HG02840 (cell line): ENCODE measurements around the gene DACH1.

Experiments used
- ATAC-seq: cut with Tn5 transposase; IDR thresholded peaks from one replicate; pipeline ENCODE4 v1.9.1; 2021; ENCODE audit warnings: mild to moderate bottlenecking, moderate library complexity, moderate number of reproducible peaks; ENCODE audit not compliant: unreplicated experiment, low FRiP score

The DACH1 gene

GRCh38 chr13:71514900-71515743 is 351.9 kb downstream of the DACH1 start:
- no peak for ATAC-seq

- no peak for ATAC-seq
Observed at GRCh38 chr13:71513411-71514033, 353.5 kb downstream of the DACH1 start.

- no peak for ATAC-seq
Observed at GRCh38 chr13:71503781-71504180, 363.2 kb downstream of the DACH1 start.

GRCh38 chr13:71499944-71500514 is 367.0 kb downstream of the DACH1 start:
- no peak for ATAC-seq

DNA sequence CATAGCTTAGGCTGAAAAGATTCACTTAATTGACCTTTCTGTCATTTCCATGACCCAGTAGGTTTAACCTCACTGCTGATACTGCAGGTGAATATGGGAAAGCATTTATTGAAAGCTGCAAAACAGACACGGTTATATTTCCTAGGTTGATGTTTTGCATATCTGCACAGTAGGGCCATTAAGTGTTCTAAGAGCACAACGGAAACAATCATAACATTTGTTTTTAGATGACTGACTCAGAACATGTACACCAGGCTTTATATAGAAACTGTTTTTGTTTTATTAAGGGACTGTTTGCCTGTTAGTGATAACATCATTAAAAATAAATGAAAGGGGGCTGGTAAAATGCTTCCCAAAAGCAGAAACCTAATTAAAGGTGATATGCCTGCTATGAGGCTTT is 367.8 kb downstream of the DACH1 start:
- no peak for ATAC-seq

DNA sequence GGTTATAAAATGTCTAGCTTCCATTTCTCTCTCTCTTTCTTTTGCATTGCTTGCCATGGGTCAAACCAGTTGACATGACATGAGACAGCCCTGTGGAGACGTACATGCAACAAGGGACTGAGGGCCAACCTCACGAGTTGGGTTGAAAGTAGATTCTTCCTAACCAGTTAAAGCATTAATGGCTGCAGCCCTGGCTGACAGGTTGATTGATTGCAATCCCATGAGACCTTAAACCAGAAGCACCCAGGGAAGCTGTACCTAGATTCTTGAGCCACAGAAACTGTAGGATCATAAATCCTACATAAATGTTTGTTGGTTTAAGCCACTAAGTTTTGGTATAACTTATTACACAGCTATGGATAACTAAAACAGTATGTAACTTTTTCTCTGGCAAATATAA is 373.8 kb downstream of the DACH1 start:
- no peak for ATAC-seq

- no peak for ATAC-seq
Observed at GRCh38 chr13:71492346-71492871, 374.6 kb downstream of the DACH1 start.

- ATAC-seq, result no peak
Observed at GRCh38 chr13:71491010-71491409, 376.0 kb downstream of the DACH1 start.

DNA sequence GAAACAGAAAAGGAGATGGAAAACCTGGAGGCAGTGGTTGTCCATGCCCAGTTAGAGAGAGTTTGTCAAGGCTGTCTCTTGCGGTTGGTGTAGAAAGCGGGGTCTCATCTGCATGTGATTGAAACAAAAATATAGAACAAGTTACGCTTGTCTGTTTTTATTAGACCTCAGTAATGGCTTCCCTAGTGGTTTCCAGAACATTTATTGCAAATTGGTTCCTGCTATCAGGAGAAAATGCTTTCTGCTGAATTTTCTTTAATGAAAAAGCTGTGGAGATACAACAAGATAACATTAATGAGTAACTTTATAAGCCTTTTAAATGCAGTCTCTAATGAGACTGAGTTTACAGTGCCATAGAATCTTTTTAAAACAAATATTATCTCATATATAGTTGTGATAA is 378.0 kb downstream of the DACH1 start:
- no peak for ATAC-seq

GRCh38 chr13:71488201-71488600 is 378.8 kb downstream of the DACH1 start:
- no peak for ATAC-seq

DNA sequence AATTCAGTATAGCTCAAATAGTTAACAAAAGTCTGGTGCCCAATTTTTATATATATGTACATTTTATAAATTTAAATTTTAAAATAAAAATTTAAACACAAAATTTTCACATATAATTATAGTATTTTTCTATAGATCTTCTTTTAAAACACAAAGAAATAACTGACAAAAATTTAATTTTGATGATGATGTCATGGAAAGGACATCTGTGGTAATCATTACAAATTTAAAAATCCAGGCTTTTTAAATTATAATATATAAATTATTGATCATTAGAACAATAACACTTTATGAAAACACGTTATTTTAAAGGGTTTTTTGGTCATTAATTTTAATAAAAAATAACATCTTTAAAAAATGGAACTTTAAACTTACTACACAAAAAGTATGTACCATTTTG is 381.1 kb downstream of the DACH1 start:
- no peak for ATAC-seq

DNA sequence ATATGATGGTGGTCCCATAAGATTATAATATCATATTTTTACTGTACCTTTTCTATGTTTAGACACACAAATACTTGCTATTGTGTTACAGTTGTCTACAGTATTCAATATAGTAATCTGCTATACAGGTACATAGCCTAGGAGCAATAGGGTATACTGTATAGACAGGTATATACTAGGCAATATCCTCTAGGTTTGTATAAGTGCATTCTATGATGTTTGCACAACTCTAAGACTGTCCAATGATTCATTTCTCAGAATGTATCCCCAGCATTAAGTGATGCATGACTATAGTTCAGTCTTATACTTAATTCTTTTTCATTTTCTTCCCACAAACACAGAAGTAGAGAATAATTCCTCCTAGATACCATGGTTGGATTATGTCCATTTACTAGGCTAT is 383.3 kb downstream of the DACH1 start:
- ATAC-seq, result no peak

DNA sequence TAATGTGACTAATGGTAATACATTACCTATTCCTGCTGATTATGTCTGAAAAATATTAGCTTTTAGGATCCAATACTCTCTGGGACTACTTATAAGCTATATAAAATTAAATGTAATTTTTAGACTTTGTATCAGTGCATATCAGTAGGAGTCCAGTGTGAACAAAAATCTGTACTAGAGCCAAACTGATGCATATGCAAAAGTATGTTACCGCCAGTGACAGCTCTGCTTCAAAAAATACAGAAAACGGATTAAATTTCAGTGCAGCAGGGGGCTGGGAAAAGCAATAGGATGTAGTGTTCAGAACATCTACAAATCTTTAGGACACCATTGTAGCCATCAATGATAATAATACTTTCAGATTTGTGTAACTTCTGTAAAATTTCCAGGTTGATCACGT is 385.5 kb downstream of the DACH1 start:
- ATAC-seq, result no peak

GRCh38 chr13:71481046-71481445 is 386.0 kb downstream of the DACH1 start:
- ATAC-seq, result no peak

DNA sequence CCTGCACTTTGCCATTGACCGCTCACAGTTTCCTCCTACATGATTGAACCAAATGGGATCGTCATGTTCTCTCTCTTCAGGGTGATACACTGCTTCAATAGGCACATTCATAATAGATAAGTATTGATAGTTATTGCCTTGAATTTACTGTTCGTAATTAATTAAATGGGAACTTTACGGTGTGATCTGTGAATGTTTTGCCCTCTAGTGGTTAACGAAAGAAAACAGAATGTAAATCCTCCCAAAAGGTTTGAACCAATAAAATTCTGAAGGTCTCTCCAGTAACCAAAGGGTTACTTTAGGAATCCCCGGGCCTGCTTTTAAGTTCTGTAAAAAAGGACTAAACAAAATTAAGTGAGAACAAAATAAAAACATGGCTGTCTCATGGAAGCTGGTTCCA is 389.3 kb downstream of the DACH1 start:
- no peak for ATAC-seq

DNA sequence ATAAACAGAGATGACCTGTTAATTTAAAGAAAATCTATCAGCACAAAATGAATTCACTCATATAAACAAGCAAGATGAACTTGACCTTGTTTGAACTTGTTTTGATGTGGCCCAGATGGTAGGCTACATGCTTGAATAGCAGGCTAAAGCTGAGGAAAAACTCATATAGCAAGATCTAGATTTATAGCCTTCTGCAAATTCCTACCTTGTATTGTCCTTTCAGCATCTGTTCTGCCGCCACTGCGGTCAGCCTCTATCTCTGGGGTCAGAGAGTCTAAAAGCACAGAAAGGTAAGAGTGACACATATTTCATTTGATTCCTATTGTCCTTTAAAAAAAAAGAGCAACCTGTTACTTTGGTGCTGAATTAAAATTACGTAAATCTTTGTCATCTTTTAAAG is 392.1 kb downstream of the DACH1 start:
- ATAC-seq, result no peak

DNA sequence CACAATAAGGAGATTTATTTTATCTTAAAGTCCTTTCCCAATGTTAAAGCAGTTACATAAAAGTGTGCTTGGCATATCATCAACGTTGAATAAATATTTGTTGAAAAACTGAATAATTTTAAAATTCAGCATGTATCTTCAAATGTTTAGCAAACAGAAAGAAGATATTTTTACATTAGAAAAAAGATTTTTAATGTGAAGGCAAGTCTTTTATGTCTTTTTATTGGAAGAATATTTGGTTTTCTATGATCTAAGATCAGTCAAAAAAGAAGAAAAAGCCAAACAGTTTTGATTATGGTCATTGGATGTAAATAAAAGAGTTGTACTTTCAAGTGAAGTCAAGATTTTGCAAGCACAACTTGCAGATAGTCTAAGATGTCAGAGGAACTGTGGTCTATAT is 397.4 kb downstream of the DACH1 start:
- no peak for ATAC-seq

DNA sequence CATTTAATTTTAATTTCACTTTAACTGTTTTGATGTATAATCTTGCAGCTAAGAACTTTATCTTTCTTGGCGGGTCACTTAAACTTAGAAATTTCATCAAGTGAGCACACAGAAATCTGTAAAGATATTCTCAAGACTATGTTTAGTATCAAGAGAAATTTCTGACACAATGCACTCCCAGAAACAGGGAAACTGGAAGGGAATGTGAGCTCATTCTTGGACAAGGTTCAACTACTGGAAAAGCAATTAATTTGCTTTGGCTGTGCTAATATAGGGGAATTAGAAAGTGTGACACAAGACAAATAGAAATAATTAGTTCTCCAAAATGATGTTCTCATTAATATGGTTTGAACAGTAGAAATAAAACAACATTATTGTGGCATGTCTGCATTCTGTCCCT is 402.3 kb downstream of the DACH1 start:
- ATAC-seq, result no peak

- no peak for ATAC-seq
Observed at GRCh38 chr13:71461892-71462291, 405.1 kb downstream of the DACH1 start.

DNA sequence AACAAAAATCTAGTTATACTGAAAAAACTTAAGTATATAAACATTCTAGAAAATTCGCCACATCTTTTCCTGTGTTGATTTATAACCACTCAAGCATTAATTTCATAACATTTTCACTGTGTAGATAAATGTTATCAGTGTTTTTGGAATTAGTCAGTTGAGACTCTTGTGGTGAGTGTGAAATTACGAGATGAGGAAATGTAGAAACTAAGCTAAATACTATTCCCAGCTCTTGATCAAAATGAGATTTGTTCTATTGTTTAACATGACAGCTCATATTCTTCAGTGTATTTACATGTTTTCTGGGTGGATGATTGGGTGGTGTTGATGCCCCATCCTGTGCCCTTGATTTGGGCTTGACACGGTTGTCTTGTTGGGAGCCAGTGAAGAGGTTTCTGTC is 406.8 kb downstream of the DACH1 start:
- ATAC-seq, result no peak

DNA sequence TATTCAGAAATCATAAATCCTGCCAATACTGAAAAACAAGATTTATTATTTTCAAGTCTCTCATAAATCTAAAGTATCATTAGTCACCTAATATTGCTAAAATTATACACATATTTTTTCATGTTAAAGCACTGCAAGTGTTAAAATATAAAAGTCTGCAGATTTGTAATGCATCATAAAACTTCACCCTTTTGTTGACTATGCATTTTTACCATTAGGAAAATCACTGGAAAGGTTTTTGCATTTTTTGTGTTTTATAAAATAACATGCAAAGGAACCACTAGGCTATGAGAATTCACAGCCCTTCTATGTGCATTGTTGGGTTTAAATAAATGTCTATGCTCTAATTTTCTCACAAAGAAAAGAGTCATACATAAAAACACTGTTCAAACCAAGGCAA is 407.3 kb downstream of the DACH1 start:
- no peak for ATAC-seq

DNA sequence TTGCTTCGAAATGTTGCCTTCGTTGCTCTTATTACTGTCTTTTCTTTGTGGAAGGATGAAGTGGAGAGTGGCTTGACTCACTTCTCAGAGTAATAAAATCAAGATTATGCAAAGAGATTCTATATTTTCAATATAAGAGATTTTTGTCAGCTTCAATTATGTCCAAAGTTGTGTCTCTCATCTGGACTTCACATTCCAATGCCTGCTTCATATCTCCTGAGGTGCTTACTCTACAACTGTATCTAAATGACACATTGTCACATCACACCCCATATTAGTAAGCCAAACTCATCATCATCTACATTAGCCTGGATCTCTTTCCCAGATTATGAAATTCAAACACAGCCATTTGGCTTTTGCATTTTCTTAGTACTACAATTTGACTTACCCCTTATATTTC is 409.4 kb downstream of the DACH1 start:
- no peak for ATAC-seq
